A549 treated with Hydrocortisone at 1 μM for 4 hours (cell line): Measurements from ENCODE around the gene ALOX12. TPM values are rescaled to one million over a fixed set of nuclear protein-coding genes. Genes with fewer than 3 reads are reported as not detected.

Experiments used
- total RNA-seq: library from RNA; stranded (reverse); fragments of 200-300 nt; extraction: Qiagen RNA extraction; gene quantifications from 5 replicates; pipeline ENCODE4 v1.2.3, GENCODE V29; 2022

The ALOX12 gene
- total RNA-seq: not detected in 5 replicates

GRCh38 chr17:6995500-6996255, at the start of gene ALOX12:
ALOX12 (plus strand) TSS chr17:6996049; CDS start chr17:6996118, 69 bp downstream.

GRCh38 chr17:7022781-7023571, 27.1 kb downstream of the ALOX12 start, which contains the start of gene BCL6B:
BCL6B (plus strand) TSS chr17:7023050; CDS start chr17:7023672, 622 bp downstream.

GRCh38 chr17:7035591-7036368, 39.9 kb downstream of the ALOX12 start, which contains the start of gene SLC16A13:
SLC16A13 (plus strand) TSS chr17:7036015; CDS start chr17:7036383, 368 bp downstream.

GRCh38 chr17:7043497-7044198, 47.8 kb downstream of the ALOX12 start, which contains the start of gene SLC16A11:
SLC16A11 (minus strand) TSS chr17:7044092; CDS start chr17:7043513, 579 bp downstream.

Other genes with a start within 250 kb of the ALOX12 start
- gene XAF1, start 240.0 kb upstream of the ALOX12 start, total RNA-seq: not detected in 5 replicates
- gene FBXO39, start 219.8 kb upstream of the ALOX12 start, total RNA-seq: not detected in 5 replicates
- gene TEKT1, start 164.3 kb upstream of the ALOX12 start, total RNA-seq: 0.03 to 0.27 TPM (median 0.16 TPM) in 5 replicates
- gene RNASEK, start 16.6 kb downstream of the ALOX12 start, total RNA-seq: 435 to 504 TPM (median 443 TPM) in 5 replicates
- not detected in 5 replicates for gene BCL6B, start 27.0 kb downstream of the ALOX12 start, total RNA-seq
- 6.5 to 9.3 TPM (median 8.9 TPM) in 5 replicates for gene SLC16A13, start 40.0 kb downstream of the ALOX12 start, total RNA-seq
- gene SLC16A11, start 48.0 kb downstream of the ALOX12 start, total RNA-seq: not detected in 5 replicates
- gene CLEC10A, start 84.2 kb downstream of the ALOX12 start, total RNA-seq: not detected in 5 replicates
- 0.12 to 0.16 TPM in 2 of 5 replicates, not detected in the others for gene ASGR2, start 118.8 kb downstream of the ALOX12 start, total RNA-seq
- gene ASGR1, start 183.3 kb downstream of the ALOX12 start, total RNA-seq: 0.70 to 1.4 TPM (median 0.89 TPM) in 5 replicates
- gene DLG4, start 223.8 kb downstream of the ALOX12 start, total RNA-seq: 5.7 to 7.8 TPM (median 6.6 TPM) in 5 replicates
- gene ACADVL, start 223.9 kb downstream of the ALOX12 start, total RNA-seq: 322 to 414 TPM (median 394 TPM) in 5 replicates
- gene DVL2, start 238.5 kb downstream of the ALOX12 start, total RNA-seq: 37.0 to 41.9 TPM (median 40.1 TPM) in 5 replicates
- gene PHF23, start 243.4 kb downstream of the ALOX12 start, total RNA-seq: 89.8 to 111 TPM (median 96.3 TPM) in 5 replicates
- gene GABARAP, start 246.4 kb downstream of the ALOX12 start, total RNA-seq: 685 to 777 TPM (median 698 TPM) in 5 replicates